HG02840 (cell line): ENCODE data around the gene POLR1A.

Source experiments
- ATAC-seq: cut with Tn5 transposase; IDR thresholded peaks from one replicate; pipeline ENCODE4 v1.9.1; 2021; ENCODE audit warnings: mild to moderate bottlenecking, moderate library complexity, moderate number of reproducible peaks; ENCODE audit not compliant: unreplicated experiment, low FRiP score

Gene POLR1A

GRCh38 chr2:85987266-85988174 is 118.2 kb downstream of the POLR1A start:
- no peak for ATAC-seq

GRCh38 chr2:85986121-85986520 is 119.6 kb downstream of the POLR1A start:
- ATAC-seq, result no peak

- no peak for ATAC-seq
Measured at GRCh38 chr2:85984788-85985187, 120.9 kb downstream of the POLR1A start.

DNA sequence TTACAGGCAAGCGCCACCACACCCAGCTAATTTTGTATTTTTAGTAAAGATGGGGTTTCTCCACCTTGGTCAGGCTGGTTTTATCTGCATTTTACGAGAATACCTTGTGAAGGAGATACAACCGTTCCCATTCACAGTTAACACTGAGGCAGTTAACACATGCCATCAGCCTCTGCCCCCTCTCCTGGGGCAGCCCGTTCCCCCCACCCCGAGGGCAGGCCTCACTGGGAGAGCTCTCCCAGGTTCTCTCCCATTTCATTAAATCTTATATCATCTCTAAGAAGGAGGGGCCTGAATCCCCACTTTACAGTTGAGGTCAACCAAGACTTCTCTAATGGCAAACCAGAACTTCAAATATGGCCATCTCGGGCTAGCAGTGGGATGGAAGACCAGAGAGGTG is 121.9 kb downstream of the POLR1A start:
- no peak for ATAC-seq

DNA sequence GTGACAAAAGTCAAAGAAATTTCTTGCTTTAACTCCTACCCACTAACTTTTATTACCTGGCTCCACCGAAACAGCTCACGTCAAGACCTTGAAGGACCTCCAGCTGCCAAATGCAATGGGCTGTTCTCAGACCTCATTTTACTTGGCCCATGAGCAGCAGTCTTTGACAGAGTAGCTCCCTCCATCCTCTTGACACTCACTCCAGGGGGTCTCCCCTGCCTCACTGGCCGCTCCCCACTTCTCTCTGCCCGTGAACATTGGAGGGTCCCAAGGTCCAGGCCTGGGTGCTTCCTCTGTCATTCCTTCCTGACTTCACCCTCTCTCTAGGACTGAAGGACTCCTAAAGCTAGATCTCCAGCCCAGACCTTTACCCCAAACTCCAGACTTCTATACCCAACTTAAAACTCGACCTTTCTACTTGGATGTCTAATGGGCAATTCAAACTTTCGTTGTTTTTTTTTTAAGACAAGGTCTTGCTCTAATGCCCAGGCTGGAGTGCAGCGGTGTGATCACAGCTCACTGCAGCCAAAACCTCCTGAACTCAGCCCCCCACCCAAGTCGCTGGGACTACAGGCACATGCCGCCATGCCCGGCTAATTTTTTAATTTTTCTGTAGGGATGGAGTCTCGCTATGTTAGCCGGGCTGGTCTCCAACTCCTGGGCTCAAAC is 124.0 kb downstream of the POLR1A start:
- no peak for ATAC-seq

- ATAC-seq, result no peak
Measured at GRCh38 chr2:85978883-85979780, 126.6 kb downstream of the POLR1A start.

DNA sequence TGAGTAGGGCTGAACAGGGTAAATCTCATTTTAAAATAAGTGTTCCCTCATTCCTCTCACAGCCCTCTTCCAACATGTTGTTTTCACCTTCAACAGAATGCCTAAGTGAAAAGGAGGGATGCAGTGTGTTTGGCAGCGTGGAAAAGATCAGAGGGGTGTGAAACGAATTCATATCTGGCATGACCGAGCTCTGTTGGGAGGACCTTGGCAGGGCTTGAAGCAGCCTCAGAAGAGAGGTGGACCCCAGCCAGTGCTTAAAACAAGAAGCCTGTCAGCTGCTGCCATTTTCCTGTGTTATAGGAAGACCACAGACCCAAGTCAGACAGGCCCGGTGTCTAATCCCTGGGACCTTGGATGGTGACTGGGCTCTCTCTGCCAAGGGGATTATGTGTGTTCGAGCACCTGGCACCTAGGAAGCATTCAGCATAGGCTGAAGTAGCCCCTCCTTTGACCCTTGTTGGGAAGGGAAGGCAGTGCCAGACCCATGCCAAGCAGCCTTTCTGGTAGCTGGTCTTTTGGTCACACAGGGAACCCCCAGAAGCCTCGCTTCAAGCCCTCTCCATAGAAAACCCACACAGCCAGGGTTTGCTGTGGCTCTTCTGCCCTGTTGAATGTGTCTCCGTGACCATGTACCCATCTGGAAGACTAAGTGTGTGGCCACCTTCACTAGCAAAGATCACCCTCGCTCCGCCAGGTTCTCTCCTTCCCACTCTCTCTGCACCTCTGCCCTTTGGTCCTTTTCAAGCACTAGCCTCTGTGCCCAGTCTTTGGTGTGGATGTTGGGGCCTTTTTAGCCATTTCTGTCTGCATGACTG is 129.4 kb downstream of the POLR1A start:
- no peak for ATAC-seq

DNA sequence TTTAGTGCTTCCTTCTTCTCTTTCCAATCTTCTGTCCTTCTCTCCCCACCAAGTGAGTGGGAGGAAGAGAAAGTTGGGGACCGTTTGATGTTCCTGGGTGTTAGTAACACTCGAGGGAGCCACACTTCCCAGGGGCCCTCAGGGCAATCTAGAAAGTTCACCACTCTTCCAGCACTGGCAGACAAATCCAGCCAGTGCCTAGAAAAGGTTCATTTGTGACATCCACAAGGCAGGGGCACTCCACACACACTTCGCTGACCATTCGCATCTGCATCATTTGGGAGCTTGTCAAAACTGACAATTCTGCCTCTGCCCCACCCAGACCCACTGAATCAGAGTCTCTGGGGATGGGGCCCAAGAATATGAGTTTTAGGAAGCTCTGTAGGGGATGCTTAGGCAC is 130.1 kb downstream of the POLR1A start:
- ATAC-seq, result no peak

DNA sequence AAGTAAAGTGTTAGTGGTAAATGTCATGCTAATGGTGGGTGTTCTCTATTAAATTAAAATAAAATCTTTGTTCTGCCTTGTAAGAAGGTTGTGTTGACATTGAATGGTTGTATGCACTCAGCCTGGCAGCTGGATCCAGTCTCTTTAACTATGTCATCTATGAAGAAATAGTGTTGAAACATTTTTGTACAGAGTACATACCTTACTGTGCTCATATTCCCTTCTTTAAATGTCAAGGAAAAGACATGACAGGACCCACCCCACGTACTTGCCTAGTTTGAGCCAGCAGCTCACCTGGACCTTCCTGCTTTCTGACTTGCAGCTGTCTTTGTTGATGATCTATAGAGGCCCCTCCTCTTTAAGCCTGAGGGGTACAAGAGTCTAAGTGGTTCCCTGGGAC is 131.3 kb downstream of the POLR1A start:
- no peak for ATAC-seq

DNA sequence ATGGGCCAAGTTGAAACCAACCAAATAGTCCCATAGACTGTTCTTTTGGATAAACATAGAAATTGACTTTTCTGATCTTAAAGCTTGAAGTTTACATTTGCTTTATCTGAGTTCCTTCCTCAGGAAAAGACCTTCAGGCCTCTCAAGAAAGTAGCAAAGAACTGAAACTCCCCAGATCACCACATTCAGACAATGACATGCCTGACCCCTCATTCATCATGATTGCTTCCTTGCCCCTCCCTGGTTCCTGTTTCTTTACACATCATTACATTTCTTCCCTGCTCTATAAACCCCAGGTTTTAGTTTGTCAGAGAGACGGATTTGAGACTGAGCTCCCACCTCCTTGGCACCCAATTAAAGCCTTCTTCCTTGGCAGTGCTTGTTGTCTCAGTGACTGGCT is 133.3 kb downstream of the POLR1A start:
- no peak for ATAC-seq

GRCh38 chr2:85971366-85971765 is 134.3 kb downstream of the POLR1A start:
- no peak for ATAC-seq
